HCT116 (cell line): ENCODE data around the gene CCDC88C. TPM values are rescaled to one million over a fixed set of nuclear protein-coding genes. Genes with fewer than 3 reads are reported as not detected.

Experiments
- ATAC-seq: fragments of 200-7000 bp; cut with Tn5 transposase; 2 replicates; pipeline ENCODE4 v1.9.1; 2020; ENCODE audit warnings: mild to moderate bottlenecking, moderate library complexity
- BruUV-seq: library from RNA; stranded (reverse); fragments of 400-500 nt; replicated peaks from 2 replicates; lab custom pipeline; 2021; lab: Mats Ljungman, UMichigan
- CTCF ChIA-PET: fragments of 300-600 bp; sonication (Branson Sonifier 250); formaldehyde crosslinking; loops from one replicate; lab custom pipeline; 2021; ENCODE audit warnings: antibody characterized with exemption; lab: Charles Lee
- POLR2A ChIA-PET: fragments of 300-600, 350-600 bp; sonication (Branson Sonifier 250); formaldehyde crosslinking; loops from one replicate; lab custom pipeline; 2021; ENCODE audit warnings: antibody characterized with exemption; lab: Charles Lee
- RAD21 ChIA-PET, 2 experiments: fragments of 300-600 bp; sonication (Branson Sonifier 250); formaldehyde crosslinking; loops; one replicate each; lab custom pipeline; 2023; ENCODE audit warnings: low total read pairs in 2 of 2; ENCODE audit not compliant: uncharacterized antibody in 2 of 2, unreplicated experiment in 2 of 2, low non-redundant PET in 1 of 2; lab: Charles Lee
- DNase-seq: peaks from one replicate; pipeline ENCODE4 v3.0.0-alpha.2; 2010; ENCODE audit warnings: low read depth, low spot score
- H2AFZ ChIP-seq: fragments of 200-600 bp; shearing (Covaris generic), sonication (generic); 2 replicates; pipeline ENCODE4 v1.6.1; 2017; ENCODE audit warnings: low read depth, mixed run types, mixed read lengths, antibody characterized with exemption, low read length; ENCODE audit not compliant: poor library complexity, severe bottlenecking
- H3K27ac ChIP-seq: 2 replicates; pipeline ENCODE4 v1.5.1; 2012; ENCODE audit warnings: low read depth, low read length
- H3K27me3 ChIP-seq: fragments of 200-600 bp; sonication (generic); 2 replicates; pipeline ENCODE4 v1.6.1; 2016; ENCODE audit warnings: mixed run types, low read length, mixed read lengths; ENCODE audit not compliant: insufficient read depth
- H3K36me3 ChIP-seq, 2 experiments: fragments of 200-500 bp in 1 of 2; fragments of 200-600 bp in 1 of 2; sonication (Bioruptor generic) in 1 of 2; sonication (generic) in 1 of 2; 2 replicates each; pipeline versions ENCODE4 v1.5.1 to v1.6.1; 2014 to 2016; ENCODE audit warnings: low read length in 2 of 2, inconsistent platforms in 1 of 2, mixed read lengths in 1 of 2, mixed run types in 1 of 2; ENCODE audit not compliant: insufficient read depth in 2 of 2, control insufficient read depth in 1 of 2
- H3K4me1 ChIP-seq, 2 experiments: fragments of 200-600 bp in 1 of 2; sonication (generic) in 1 of 2; 2 replicates each; pipeline versions ENCODE4 v1.5.1 to v1.6.1; 2012 to 2017; ENCODE audit warnings: low read length in 2 of 2, inconsistent platforms in 1 of 2, mild to moderate bottlenecking in 1 of 2, mixed read lengths in 1 of 2, mixed run types in 1 of 2, moderate library complexity in 1 of 2; ENCODE audit not compliant: insufficient read depth in 2 of 2, control insufficient read depth in 1 of 2
- H3K4me2 ChIP-seq: fragments of 200-600 bp; sonication (generic); 2 replicates; pipeline ENCODE4 v1.6.1; 2017; ENCODE audit warnings: mixed run types, low read length, mixed read lengths
- H3K4me3 ChIP-seq, 2 experiments: fragments of 200-600 bp in 1 of 2; sonication (generic) in 1 of 2; replicated peaks in 1 of 2; 2 replicates each; pipeline ENCODE4 v1.5.1; 2011 to 2016; ENCODE audit warnings: low read length in 2 of 2, control low read depth in 1 of 2, low read depth in 1 of 2, mild to moderate bottlenecking in 1 of 2, mixed read lengths in 1 of 2, mixed run types in 1 of 2
- H3K79me2 ChIP-seq: fragments of 200-600 bp; sonication (generic); 2 replicates; pipeline ENCODE4 v1.6.1; 2017; ENCODE audit warnings: mild to moderate bottlenecking, mixed run types, low read length, moderate library complexity, mixed read lengths; ENCODE audit not compliant: insufficient read depth
- H3K9ac ChIP-seq: fragments of 200-600 bp; sonication (generic); 2 replicates; pipeline ENCODE4 v1.6.1; 2016; ENCODE audit warnings: low read length, mixed read lengths
- H3K9me2 ChIP-seq: fragments of 200-600 bp; sonication (generic), shearing (Covaris generic); 2 replicates; pipeline ENCODE4 v1.6.1; 2017; ENCODE audit warnings: mixed run types, mild to moderate bottlenecking, moderate library complexity; ENCODE audit not compliant: insufficient read depth
- H3K9me3 ChIP-seq, 2 experiments: fragments of 200-500 bp in 1 of 2; fragments of 200-600 bp in 1 of 2; sonication (Bioruptor generic) in 1 of 2; sonication (generic) in 1 of 2; 2 replicates each; pipeline ENCODE4 v1.6.1; 2014 to 2017; ENCODE audit warnings: low read length in 2 of 2, mixed read lengths in 2 of 2, inconsistent platforms in 1 of 2, low read depth in 1 of 2, mild to moderate bottlenecking in 1 of 2, mixed run types in 1 of 2, moderate library complexity in 1 of 2; ENCODE audit not compliant: control insufficient read depth in 1 of 2, insufficient read depth in 1 of 2
- H4K20me1 ChIP-seq: fragments of 200-600 bp; sonication (generic), shearing (Covaris generic); 2 replicates; pipeline ENCODE4 v1.6.1; 2017; ENCODE audit warnings: mixed run types, mild to moderate bottlenecking, moderate library complexity; ENCODE audit not compliant: insufficient read depth
- ATF3 ChIP-seq: IDR thresholded peaks from 2 replicates; pipeline ENCODE4 v1.6.1; 2012
- CTCF ChIP-seq, 3 experiments: fragments of 200-600 bp in 1 of 3; sonication (generic) in 1 of 3; IDR thresholded peaks in 2 of 3; conservative IDR thresholded peaks in 1 of 3; 2 replicates each; pipeline ENCODE4 v1.5.1; 2012 to 2017; ENCODE audit warnings: low read depth in 2 of 3, low read length in 2 of 3, antibody characterized with exemption in 1 of 3, borderline replicate concordance in 1 of 3, control low read depth in 1 of 3, mild to moderate bottlenecking in 1 of 3, mixed read lengths in 1 of 3, mixed run types in 1 of 3, moderate library complexity in 1 of 3; ENCODE audit not compliant: insufficient read depth in 1 of 3
- ELF1 ChIP-seq: IDR thresholded peaks from 2 replicates; pipeline ENCODE4 v1.6.1; 2012; ENCODE audit warnings: low read depth, borderline replicate concordance
- EZH2 ChIP-seq: fragments of 200-600 bp; sonication (generic); IDR thresholded peaks from 2 replicates; pipeline ENCODE4 v1.6.1; 2017; ENCODE audit warnings: antibody characterized with exemption, mixed run types
- FOSL1 ChIP-seq: IDR thresholded peaks from 2 replicates; pipeline ENCODE4 v1.6.1; 2012; ENCODE audit warnings: low read depth
- JUND ChIP-seq: IDR thresholded peaks from 2 replicates; pipeline ENCODE4 v1.6.1; 2012
- MAX ChIP-seq: IDR thresholded peaks from 2 replicates; pipeline ENCODE4 v1.6.1; 2012
- POLR2A ChIP-seq: IDR thresholded peaks from 2 replicates; pipeline ENCODE4 v1.7.0; 2011; ENCODE audit warnings: borderline replicate concordance; ENCODE audit not compliant: insufficient read depth, insufficient read length; ENCODE audit errors: extremely low read depth
- POLR2AphosphoS5 ChIP-seq: IDR thresholded peaks from 2 replicates; pipeline ENCODE4 v1.6.1; 2011; ENCODE audit warnings: mild to moderate bottlenecking, low read depth, low read length, moderate library complexity
- RAD21 ChIP-seq: IDR thresholded peaks from 2 replicates; pipeline ENCODE4 v1.6.1; 2012; ENCODE audit warnings: low read depth, mild to moderate bottlenecking
- REST ChIP-seq: IDR thresholded peaks from 2 replicates; pipeline ENCODE4 v1.6.1; 2012; ENCODE audit warnings: low read depth
- SIN3A ChIP-seq: IDR thresholded peaks from 2 replicates; pipeline ENCODE4 v1.6.1; 2012; ENCODE audit warnings: low read depth
- SP1 ChIP-seq: IDR thresholded peaks from 2 replicates; pipeline ENCODE4 v1.6.1; 2012; ENCODE audit warnings: low read depth
- SRF ChIP-seq: IDR thresholded peaks from 2 replicates; pipeline ENCODE4 v1.6.1; 2012; ENCODE audit warnings: low read depth
- TCF7L2 ChIP-seq: IDR thresholded peaks from 2 replicates; pipeline ENCODE4 v1.7.0; 2011; ENCODE audit warnings: borderline replicate concordance, inconsistent platforms; ENCODE audit not compliant: insufficient read depth, insufficient read length; ENCODE audit errors: extremely low read depth
- YY1 ChIP-seq: IDR thresholded peaks from 2 replicates; pipeline ENCODE4 v1.6.1; 2011; ENCODE audit warnings: low read length, low read depth, moderate library complexity, mild to moderate bottlenecking; ENCODE audit not compliant: insufficient replicate concordance; ENCODE audit errors: extremely low read depth
- ZFX ChIP-seq: fragments of 450-650 bp; IDR thresholded peaks from 2 replicates; pipeline ENCODE4 v1.6.1; 2017
- intact Hi-C: fragments of 100-400 bp; cut with micrococcal nuclease; formaldehyde crosslinking; loops from 2 replicates; pipeline ENCODE4 v1.10.0; 2022
- total RNA-seq: library from RNA; stranded (reverse); gene quantifications from one replicate; pipeline ENCODE4 v1.2.1, GENCODE V29; 2021; ENCODE audit not compliant: unreplicated experiment

Gene CCDC88C
- total RNA-seq, 1 experiment from 2014 or later: 20.8 TPM

- TF ChIP-seq ATF3: no peak
- TF ChIP-seq YY1: no peak
- TF ChIP-seq POLR2AphosphoS5: no peak
- TF ChIP-seq ZFX: no peak
- no peak for TF ChIP-seq JUND
- TF ChIP-seq SIN3A: no peak
- TF ChIP-seq MAX: no peak
- no peak for TF ChIP-seq POLR2A
- TF ChIP-seq FOSL1: no peak
Measured at GRCh38 chr14:91289464-91289863, 128.2 kb downstream of the CCDC88C start (continued).

- Histone ChIP-seq H4K20me1 (no peaks in the 10 kb centered on the region), H3K9ac (no peak overlapping the region), H3K4me3 (no peak overlapping the region), H3K9me3 (no peaks in the 10 kb centered on the region)
- DNase-seq (no peak), ATAC-seq (no peak)
- CTCF ChIA-PET: interaction anchor here (1.7 kb wide), 1 partner anchor 386 kb away, joined by 5 read pairs; no protein-coding TSS in a partner anchor
- POLR2A ChIA-PET: no interaction called here
- RAD21 ChIA-PET: no interaction called here
- no peak for TF ChIP-seq TCF7L2
- TF ChIP-seq JUND: no peak
- no peak for TF ChIP-seq POLR2AphosphoS5
- no peak for TF ChIP-seq REST
- TF ChIP-seq EZH2: no peak
- TF ChIP-seq SRF: no peak
- no peak for TF ChIP-seq SIN3A
- no peak for TF ChIP-seq FOSL1
- no peak for TF ChIP-seq ELF1
- TF ChIP-seq RAD21: no peak
- no peak for TF ChIP-seq CTCF (IDR thresholded peaks at IDR 0.05 in 2 of 3, conservative IDR thresholded peaks at IDR 0.05 in 1 of 3; ENCODE audit: borderline replicate concordance in 1 of 3, insufficient read depth in 1 of 3, low read depth in 2 of 3, low read length in 2 of 3)
- no peak for TF ChIP-seq SP1
- TF ChIP-seq, all 23 proteins: peak for 0
- no TSS peak for BruUV-seq
- H3K36me3 ChIP-seq: no peaks in the 10 kb centered on the region; a peak in 2 of 4 replicates
- H3K4me1 ChIP-seq: no peaks in the 10 kb centered on the region
- H3K27ac ChIP-seq: no peak overlapping the region
- H3K9me2 ChIP-seq: no peaks in the 10 kb centered on the region
- H3K4me2 ChIP-seq: no peak overlapping the region
- no peaks in the 10 kb centered on the region for H3K27me3 ChIP-seq
- H2AFZ ChIP-seq: no peak overlapping the region
- H3K79me2 ChIP-seq: no peaks in the 10 kb centered on the region
- intact Hi-C loops: no loop called here
Measured at GRCh38 chr14:91288876-91289275, 128.7 kb downstream of the CCDC88C start.
